Subcutaneous adipose tissue (tissue), 4 donors: ENCODE data around the gene PPDPF. TPM values are rescaled to one million over a fixed set of nuclear protein-coding genes. Genes with fewer than 3 reads are reported as not detected.

Source experiments
- total RNA-seq, 4 donors: library from RNA; depleted of rRNA; stranded (reverse); fragments of >200 nt; gene quantifications; one replicate each; pipeline ENCODE4 v1.1.0, GENCODE V29; 2016
- TF ChIP-seq, protein P1 (sequence below): fragments of 450-650 bp; IDR thresholded peaks from one replicate; pipeline ENCODE4 v1.5.1; 2016; ENCODE audit warnings: low read depth, mild to moderate bottlenecking, control low read depth, antibody characterized with exemption, moderate library complexity

PPDPF gene
- total RNA-seq, 4 donors from 2014 or later = 46.9 to 135 (median 63.2) TPM

DNA sequence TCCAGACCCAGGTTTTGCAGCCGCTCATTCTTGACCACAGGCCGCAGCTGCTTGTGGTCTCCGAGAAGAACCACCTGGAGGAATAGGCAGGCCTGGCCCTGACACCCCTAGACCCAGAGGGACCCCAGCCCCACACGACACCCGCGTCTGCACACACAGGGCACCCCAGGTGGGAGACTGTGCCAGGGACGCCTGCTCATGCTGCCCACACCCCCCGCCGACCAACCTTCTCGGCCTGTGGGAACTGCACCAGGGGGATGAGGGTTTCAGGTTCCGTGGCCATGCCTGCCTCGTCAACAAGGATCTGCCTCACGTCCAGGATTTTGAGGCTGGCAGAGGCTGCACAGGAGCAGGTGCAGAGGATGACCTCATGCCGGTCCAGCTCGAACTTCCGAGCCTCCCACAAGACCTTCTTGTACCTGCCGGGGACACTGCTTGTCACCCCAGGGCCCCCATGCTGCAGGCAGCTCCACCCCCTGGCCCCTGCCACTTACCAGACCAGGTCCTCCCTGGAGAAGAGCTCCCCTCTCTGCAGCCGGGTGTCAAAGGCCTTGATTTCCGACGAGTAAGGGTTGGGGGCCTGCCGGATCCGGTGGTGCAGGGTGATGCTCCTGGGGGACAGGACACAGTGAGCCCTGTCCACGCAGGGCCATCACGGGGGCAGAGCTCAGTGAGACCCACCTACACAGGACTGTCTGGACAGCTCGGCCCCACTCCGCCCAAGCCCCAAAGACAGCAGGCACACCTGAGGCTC lies 40.5 kb downstream of the PPDPF start:
- TF ChIP-seq, protein P1, sequence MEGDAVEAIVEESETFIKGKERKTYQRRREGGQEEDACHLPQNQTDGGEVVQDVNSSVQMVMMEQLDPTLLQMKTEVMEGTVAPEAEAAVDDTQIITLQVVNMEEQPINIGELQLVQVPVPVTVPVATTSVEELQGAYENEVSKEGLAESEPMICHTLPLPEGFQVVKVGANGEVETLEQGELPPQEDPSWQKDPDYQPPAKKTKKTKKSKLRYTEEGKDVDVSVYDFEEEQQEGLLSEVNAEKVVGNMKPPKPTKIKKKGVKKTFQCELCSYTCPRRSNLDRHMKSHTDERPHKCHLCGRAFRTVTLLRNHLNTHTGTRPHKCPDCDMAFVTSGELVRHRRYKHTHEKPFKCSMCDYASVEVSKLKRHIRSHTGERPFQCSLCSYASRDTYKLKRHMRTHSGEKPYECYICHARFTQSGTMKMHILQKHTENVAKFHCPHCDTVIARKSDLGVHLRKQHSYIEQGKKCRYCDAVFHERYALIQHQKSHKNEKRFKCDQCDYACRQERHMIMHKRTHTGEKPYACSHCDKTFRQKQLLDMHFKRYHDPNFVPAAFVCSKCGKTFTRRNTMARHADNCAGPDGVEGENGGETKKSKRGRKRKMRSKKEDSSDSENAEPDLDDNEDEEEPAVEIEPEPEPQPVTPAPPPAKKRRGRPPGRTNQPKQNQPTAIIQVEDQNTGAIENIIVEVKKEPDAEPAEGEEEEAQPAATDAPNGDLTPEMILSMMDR = no peak

DNA sequence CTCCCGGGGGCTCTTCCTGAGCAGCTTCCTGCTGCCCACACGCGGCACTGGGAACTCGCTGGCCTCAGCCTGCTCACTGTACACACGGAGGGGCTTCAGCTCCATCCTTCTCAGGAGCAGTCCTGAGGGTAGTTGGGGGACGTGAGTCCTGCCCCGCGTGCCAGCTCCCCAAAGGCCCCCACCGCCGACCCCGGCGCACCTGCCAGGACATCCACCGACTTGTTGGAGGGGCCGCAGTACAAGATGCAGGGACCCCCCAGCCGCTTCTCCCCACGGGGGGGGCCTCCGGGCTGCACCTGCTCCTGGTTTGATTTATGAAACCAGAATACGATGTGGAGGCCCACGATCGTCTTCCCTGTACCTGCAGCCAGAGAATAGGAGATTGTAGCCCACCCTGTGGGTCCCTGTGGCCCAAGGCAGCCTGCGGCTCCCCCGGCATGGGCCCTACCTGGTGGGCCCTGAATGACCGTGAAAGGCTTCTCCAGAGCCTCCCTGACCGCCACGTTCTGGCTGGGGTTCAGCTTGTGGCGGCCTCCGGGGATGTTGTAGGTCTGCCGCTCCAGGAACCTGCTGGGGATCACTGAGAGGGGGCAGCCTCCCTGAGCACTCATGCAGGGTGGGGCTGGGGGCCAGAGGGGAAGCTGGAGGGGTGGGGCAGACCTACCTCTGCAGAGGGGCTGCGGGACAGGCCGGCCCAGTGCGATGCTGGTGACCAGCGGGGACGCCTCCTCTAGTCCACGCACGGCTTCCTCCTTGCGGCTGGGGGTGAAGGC lies 41.2 kb downstream of the PPDPF start:
- TF ChIP-seq, protein P1 = no peak

DNA sequence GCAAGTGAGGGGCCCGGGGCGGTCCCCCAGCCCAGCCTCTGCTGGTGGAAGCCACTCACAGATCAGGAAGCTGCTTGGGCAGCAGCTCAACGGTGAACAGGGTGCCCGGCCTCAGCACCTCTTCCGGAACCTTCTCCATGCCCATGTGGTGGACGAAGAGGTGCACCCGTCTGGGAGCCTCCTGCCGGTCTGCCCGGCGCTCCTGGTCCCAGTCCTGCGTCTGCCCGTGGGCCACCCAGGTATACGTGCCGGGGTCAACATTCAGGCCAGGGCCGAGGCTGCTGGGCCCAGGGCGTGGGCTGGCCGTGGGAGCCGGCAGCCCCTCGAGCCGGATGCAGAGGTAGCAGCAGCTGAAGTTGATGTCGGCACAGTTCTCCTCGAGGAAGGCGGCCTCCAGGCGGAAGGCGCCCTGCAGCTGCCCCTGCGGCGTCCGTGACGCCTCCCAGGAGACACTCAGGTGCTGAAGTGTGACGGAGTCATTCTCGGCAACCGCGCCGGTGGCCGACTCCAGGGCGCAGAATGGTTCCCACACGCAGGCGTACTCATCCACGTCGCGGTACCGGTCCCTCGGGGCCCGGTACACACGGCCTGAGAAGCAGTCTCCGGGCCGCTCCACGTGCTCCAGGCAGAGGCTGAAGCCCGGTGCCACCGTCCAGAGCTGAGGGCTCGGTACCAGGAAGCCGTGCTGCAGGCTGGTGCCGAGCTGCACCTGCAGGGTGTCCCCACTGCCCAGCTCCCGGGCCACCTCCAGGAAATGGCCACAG lies 42.1 kb downstream of the PPDPF start:
- TF ChIP-seq, protein P1 = no peak

DNA sequence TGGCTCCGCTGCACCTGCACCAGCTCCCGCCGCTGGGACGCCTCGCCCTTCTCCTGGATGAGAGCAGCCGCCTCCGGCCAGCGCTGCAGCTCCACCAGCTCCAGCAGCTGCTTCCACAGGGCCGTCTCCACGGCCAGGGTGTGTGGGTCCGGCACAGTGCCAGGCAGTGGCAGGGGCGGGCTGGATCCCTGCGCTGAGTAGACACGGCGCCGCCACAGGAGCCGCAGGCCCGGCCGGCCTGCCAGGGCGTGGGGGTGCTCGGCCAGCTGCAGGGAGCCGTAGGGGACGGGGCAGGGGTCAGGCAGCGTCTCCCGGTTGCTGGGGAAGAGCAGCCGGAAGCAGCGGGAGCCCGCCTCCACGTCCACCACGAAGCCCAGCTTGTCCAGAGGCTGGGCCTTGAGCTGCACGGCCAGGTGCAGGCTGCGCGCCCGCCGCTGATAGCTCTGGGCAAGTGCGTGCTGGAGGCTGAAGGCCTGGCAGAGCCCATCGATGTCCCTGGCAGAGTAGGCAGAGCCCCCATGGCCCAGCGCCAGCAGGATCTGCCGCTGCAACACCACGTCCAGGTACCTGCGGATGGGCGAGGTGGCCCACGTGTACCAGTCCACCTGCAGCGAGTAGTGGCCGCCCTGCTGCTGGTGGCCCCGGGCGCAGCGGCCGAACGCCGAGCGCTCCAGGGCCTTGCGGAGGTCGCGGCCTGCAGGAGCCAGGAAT lies 42.8 kb downstream of the PPDPF start:
- TF ChIP-seq, protein P1 = no peak

DNA sequence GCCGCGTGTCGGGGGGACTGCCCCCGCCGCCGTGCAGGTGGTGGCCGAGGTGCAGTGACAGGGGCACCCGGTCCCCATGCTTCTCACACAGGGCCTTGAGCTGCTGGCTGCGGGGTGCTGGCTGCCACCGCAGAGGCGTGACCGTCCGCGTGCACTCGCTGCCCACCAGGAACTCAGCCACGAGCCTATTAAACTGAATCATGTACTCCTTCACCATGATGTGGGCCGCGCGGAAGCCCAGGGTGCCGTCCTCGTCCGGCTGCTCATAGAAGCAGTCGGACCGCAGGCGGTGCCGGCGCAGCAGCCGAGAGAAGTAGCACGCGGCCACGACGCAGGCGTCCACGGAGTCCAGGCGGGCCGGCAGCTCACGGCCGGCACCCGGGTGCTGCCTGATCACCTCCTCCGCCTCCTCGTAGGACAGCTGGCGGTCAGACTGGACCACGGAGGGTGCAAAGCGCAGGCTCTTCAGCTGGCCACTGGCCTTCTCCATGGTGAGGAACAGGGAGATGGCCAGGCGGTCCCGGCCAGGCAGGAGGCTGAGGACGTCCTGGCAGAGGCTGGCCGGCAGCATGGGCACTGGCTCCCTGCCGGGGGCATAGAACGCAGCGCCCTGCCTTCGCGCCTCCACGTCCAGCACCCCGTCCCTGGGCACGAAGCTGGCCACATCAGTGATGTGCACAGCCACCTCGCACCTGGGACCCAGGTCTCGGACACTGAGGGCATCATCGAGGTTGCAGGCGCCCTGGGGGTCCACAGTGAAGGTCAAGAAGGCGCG lies 43.7 kb downstream of the PPDPF start:
- TF ChIP-seq, protein P1 = no peak

DNA sequence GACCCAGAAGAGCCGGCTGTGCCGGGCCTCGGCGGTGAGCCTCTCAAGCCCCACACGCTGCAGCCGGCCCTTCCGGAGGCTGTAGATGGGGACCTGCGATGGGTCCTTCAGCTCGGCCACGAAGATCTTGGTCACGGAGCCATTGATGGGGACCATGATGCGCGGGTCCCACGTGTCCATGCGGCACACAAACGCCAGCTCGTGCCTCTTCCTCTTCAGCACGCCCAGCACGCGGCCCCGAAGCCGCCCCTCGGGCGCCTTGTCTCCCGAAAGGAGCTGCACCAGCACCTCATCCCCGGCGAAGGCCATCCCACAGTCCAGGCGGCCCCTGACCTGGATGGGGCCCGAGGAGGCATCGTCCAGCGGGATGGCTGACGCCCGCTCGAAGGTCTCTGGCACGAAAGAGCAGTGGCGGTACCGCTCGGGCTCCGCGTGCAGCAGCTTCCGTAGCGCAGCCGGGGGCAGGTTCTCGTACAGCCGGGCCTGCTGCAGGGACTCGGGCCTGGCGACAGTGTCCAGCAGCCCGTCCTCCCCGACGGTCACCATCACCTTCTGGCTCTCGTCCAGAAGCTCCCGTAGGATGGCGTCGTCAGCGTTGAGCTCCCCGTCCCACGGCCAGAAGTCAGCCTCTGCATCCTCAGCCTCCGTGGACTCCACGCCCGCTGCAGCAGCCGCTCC lies 44.6 kb downstream of the PPDPF start:
- TF ChIP-seq, protein P1 = no peak
